H1 (cell line): ENCODE data around the gene PRRC2A. TPM values are rescaled to one million over a fixed set of nuclear protein-coding genes. Genes with fewer than 3 reads are reported as not detected.
A peak's percentile ranks its signal among the peaks of the same experiment; 100 is the strongest.

Experiments
- CBX5 ChIP-seq: fragments of 300-800, 300-1000 bp; sonication (generic); IDR thresholded peaks from 2 replicates; pipeline ENCODE4 v1.7.1; 2016; ENCODE audit warnings: antibody characterized with exemption, low read length, low read depth
- CEBPB ChIP-seq: IDR thresholded peaks from 2 replicates; pipeline ENCODE4 v1.6.1; 2012; ENCODE audit warnings: low read depth, low read length
- CTCF ChIP-seq, 3 experiments: IDR thresholded peaks; 1 replicate in 2 of 3; 2 replicates in 1 of 3; pipeline versions ENCODE4 v1.5.1 to v1.6.1; 2011; ENCODE audit warnings: low read length in 3 of 3, mild to moderate bottlenecking in 3 of 3, inconsistent platforms in 2 of 3, low read depth in 1 of 3, moderate library complexity in 1 of 3; ENCODE audit not compliant: insufficient read depth in 1 of 3; ENCODE audit errors: control extremely low read depth in 1 of 3
- GTF2F1 ChIP-seq: IDR thresholded peaks from 2 replicates; pipeline ENCODE4 v1.6.1; 2012; ENCODE audit warnings: low read depth, low read length, improper control_type of control experiment, borderline replicate concordance
- NANOG ChIP-seq: IDR thresholded peaks from 2 replicates; pipeline ENCODE4 v1.6.1; 2011; ENCODE audit warnings: low read length, low read depth, mild to moderate bottlenecking, inconsistent platforms; ENCODE audit not compliant: insufficient read depth, poor library complexity, severe bottlenecking
- POLR2A ChIP-seq, 2 experiments: IDR thresholded peaks; 1 replicate in 1 of 2; 2 replicates in 1 of 2; pipeline ENCODE4 v1.6.1; 2011; ENCODE audit warnings: low read depth in 2 of 2, low read length in 2 of 2, mild to moderate bottlenecking in 2 of 2; ENCODE audit errors: control extremely low read depth in 1 of 2
- SAP30 ChIP-seq: fragments of 300-600 bp; sonication (generic); IDR thresholded peaks from 2 replicates; pipeline ENCODE4 v1.7.1; 2012; ENCODE audit warnings: low read length, moderate library complexity, mild to moderate bottlenecking, inconsistent platforms; ENCODE audit not compliant: insufficient read depth, insufficient replicate concordance
- SIN3A ChIP-seq, 2 experiments: IDR thresholded peaks in 1 of 2; conservative IDR thresholded peaks in 1 of 2; 2 replicates each; pipeline ENCODE4 v1.6.1; 2011 to 2012; ENCODE audit warnings: low read length in 2 of 2, improper control_type of control experiment in 1 of 2, low read depth in 1 of 2, mild to moderate bottlenecking in 1 of 2
- TAF7 ChIP-seq: optimal IDR thresholded peaks from 2 replicates; pipeline ENCODE3; 2011; ENCODE audit warnings: low read depth, mild to moderate bottlenecking, inconsistent platforms, low read length, moderate library complexity, borderline replicate concordance
- TBP ChIP-seq: IDR thresholded peaks from 2 replicates; pipeline ENCODE4 v1.6.1; 2011; ENCODE audit warnings: low read depth, low read length, improper control_type of control experiment
- TEAD4 ChIP-seq: IDR thresholded peaks from 2 replicates; pipeline ENCODE4 v1.6.1; 2012; ENCODE audit warnings: low read depth, low read length, inconsistent platforms, mixed read lengths
- YY1 ChIP-seq: IDR thresholded peaks from 2 replicates; pipeline ENCODE4 v1.6.1; 2011; ENCODE audit warnings: low read depth, mild to moderate bottlenecking, low read length
- polyA plus RNA-seq, 7 experiments: library from polyadenylated mRNA; depleted of rRNA in 3 of 7; stranded (reverse) in 5 of 7; unstranded in 2 of 7; fragments of >200 nt in 5 of 7; fragments of 200-250 nt in 2 of 7; gene quantifications; 1 replicate in 5 of 7; 2 replicates in 1 of 7; 4 replicates in 1 of 7; pipeline versions ENCODE4 v1.2.1 to v1.2.3, GENCODE V29; 2011 to 2013; ENCODE audit warnings: missing spikeins in 2 of 7, mixed read lengths in 2 of 7
- total RNA-seq: library from RNA; stranded (reverse); fragmentation: NEBNext Ultra II Directional; extraction: Animal tissue kit (Norgen Biotek cat#: 25700); gene quantifications from 2 replicates; pipeline ENCODE4 v1.2.1, GENCODE V29; 2021

The PRRC2A gene
- total and polyA plus RNA-seq, 2 of the 8 experiments (the other 6 are each of a cell fraction or from before 2014, with no cell fraction given) = 118 to 300 TPM

- TF ChIP-seq SAP30 = peak; percentile 5
- no peak for TF ChIP-seq CEBPB
- peak; percentile 94 for TF ChIP-seq TAF7
- peak in 1 of 2 experiments; percentile 94; a peak in 2 of 4 replicates for TF ChIP-seq SIN3A (conservative IDR thresholded peaks at IDR 0.05 in 1 of 2, IDR thresholded peaks at IDR 0.05 in 1 of 2; ENCODE audit: low read depth in 1 of 2, low read length in 2 of 2)
- peak in 1 of 2 experiments; percentile 95; a peak in 2 of 3 replicates for TF ChIP-seq POLR2A (IDR thresholded peaks at IDR 0.05; ENCODE audit: control extremely low read depth in 1 of 2, low read depth in 2 of 2, low read length in 2 of 2)
- TF ChIP-seq YY1 = no peak
- TF ChIP-seq CTCF (IDR thresholded peaks at IDR 0.05; ENCODE audit: control extremely low read depth in 1 of 3, insufficient read depth in 1 of 3, low read depth in 1 of 3, low read length in 3 of 3) = no peak
- peak; percentile 59 for TF ChIP-seq TBP
- TF ChIP-seq NANOG = no peak
- TF ChIP-seq CBX5 = no peak
- TF ChIP-seq GTF2F1 = no peak; the same call in none of the 2 replicates
- TF ChIP-seq TEAD4 = no peak
- TF ChIP-seq, all 59 proteins: peak for 19
Measured at GRCh38 chr6:31665501-31666336, 45.2 kb downstream of the PRRC2A start, which contains the start of gene CSNK2B (continued).
